Astrocyte of the spinal cord (primary cell): ENCODE measurements around the gene LIX1L.

Experiments
- DNase-seq: peaks from one replicate; pipeline ENCODE4 v3.0.0; 2011; ENCODE audit warnings: low read depth, low spot score
- H3K4me3 ChIP-seq: 2 replicates; pipeline ENCODE4 v1.5.1; 2011; ENCODE audit warnings: low read depth, mild to moderate bottlenecking, low read length, moderate library complexity
- in situ Hi-C: cut with HindIII; loops from 2 replicates; pipeline ENCODE4 v1.10.0; 2017; ENCODE audit warnings: low sequenced_read_pairs
- TF ChIP-seq, protein P1 (sequence below): IDR thresholded peaks from 2 replicates; pipeline ENCODE4 v1.5.1; 2012; ENCODE audit warnings: low read depth, mild to moderate bottlenecking, low read length, inconsistent platforms

LIX1L gene

GRCh38 chr1:145887631-145888030, 70.2 kb downstream of the LIX1L start:
- DNase-seq: no peak
- TF ChIP-seq, protein P1, sequence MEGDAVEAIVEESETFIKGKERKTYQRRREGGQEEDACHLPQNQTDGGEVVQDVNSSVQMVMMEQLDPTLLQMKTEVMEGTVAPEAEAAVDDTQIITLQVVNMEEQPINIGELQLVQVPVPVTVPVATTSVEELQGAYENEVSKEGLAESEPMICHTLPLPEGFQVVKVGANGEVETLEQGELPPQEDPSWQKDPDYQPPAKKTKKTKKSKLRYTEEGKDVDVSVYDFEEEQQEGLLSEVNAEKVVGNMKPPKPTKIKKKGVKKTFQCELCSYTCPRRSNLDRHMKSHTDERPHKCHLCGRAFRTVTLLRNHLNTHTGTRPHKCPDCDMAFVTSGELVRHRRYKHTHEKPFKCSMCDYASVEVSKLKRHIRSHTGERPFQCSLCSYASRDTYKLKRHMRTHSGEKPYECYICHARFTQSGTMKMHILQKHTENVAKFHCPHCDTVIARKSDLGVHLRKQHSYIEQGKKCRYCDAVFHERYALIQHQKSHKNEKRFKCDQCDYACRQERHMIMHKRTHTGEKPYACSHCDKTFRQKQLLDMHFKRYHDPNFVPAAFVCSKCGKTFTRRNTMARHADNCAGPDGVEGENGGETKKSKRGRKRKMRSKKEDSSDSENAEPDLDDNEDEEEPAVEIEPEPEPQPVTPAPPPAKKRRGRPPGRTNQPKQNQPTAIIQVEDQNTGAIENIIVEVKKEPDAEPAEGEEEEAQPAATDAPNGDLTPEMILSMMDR: no peak
- no peak overlapping the region for H3K4me3 ChIP-seq
- in situ Hi-C loops: no loop called here

- in situ Hi-C loops: no loop called here
Measured at GRCh38 chr1:145886816-145887215, 71.0 kb downstream of the LIX1L start.

DNA sequence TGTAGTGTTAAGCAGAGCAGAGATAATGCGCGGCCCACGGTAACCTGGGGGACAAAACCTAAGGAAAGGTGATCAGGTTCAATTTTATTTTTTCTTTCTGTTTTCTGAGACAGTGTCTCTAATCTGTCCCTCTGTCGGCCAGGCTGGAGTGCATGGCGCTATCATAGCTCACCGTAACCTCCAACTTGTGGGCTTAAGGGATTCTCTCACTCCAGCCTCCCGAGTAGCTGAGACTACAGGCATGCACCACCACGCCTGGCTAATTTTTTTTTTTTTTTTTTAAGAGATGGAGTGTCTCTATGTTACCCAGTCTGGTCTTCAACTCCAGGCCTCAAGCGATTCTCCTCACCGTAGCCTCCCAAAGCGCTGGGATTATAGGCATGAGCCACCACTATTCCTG, 71.4 kb downstream of the LIX1L start:
- TF ChIP-seq, protein P1: no peak
- DNase-seq: no peak
- in situ Hi-C loops: no loop called here
- peak overlapping the region; percentile 68 for H3K4me3 ChIP-seq

More at GRCh38 chr1:145886816-145887215, 71.0 kb downstream of the LIX1L start:
- no peak overlapping the region for H3K4me3 ChIP-seq
- TF ChIP-seq, protein P1: no peak
- no peak for DNase-seq

GRCh38 chr1:145885738-145886287, 72.0 kb downstream of the LIX1L start, which contains the start of gene ANKRD35:
Gene ANKRD35, minus strand, starts transcription at chr1:145885866. Its CDS starts 108 bp downstream, at chr1:145885758.
- peak within 1 kb of the TSS; percentile 68 for H3K4me3 ChIP-seq
- TF ChIP-seq, protein P1: no peak
- DNase-seq: peak; percentile 65
- in situ Hi-C loops: no loop called here

DNA sequence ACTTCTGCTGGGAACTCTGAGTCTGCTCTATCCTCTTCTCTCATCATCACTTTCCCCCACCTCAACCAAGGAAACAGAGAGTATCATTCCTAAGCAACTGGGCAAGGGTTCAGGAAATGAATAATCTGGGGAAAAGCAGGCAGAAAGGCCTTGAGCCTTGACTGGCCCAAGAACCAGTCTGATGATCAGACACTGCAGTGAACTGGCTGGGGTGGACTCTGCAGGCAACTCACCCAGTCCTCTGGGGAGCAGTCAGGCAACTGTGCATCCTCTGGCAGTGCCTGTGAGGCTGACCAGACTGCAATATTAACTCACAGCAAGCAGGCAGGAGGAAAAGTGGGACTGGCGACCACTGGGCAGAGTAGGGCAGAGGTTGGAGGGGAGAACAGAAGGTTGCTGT, 73.1 kb downstream of the LIX1L start:
- no peak overlapping the region for H3K4me3 ChIP-seq
- in situ Hi-C loops: no loop called here
- peak; percentile 59 for DNase-seq
- TF ChIP-seq, protein P1: no peak
